Measurements from ENCODE around the gene BCAS3.

DNA sequence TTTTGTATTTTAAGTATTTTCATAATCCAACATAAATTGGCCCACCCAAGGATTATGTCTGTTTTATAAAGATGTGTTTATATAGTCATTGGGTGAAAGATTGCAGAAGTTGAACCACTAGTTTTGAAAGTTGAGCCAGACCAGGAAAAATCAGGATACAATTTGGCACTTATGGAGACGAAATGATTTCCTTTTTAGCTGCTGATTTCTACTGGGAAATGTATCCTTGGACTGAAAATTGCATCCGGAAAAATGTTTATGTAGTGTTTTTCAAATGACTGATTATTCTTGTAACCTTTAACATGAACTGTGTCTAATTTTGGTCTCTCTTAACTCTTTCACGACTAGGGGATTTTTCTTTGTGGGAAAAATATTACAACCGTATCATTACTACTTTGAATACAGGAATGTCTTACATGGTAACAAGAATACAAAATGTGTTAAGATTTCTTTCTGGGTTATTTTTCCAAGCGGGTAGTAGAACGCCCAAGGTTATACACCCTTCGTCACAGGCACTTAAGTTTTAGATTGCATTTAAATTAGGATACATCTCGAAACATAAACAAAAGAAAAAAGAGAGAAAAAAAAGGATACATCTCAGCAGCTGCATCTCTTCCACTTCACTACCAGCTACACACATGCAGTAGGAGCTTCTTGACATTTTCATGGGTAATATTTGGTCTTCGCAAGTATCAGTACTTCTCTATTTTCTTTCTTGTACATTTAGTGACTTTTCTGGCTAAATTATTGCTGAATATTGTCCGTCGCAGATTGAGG is 449.0 kb downstream of the BCAS3 start:
- TF ChIP-seq, protein P1, sequence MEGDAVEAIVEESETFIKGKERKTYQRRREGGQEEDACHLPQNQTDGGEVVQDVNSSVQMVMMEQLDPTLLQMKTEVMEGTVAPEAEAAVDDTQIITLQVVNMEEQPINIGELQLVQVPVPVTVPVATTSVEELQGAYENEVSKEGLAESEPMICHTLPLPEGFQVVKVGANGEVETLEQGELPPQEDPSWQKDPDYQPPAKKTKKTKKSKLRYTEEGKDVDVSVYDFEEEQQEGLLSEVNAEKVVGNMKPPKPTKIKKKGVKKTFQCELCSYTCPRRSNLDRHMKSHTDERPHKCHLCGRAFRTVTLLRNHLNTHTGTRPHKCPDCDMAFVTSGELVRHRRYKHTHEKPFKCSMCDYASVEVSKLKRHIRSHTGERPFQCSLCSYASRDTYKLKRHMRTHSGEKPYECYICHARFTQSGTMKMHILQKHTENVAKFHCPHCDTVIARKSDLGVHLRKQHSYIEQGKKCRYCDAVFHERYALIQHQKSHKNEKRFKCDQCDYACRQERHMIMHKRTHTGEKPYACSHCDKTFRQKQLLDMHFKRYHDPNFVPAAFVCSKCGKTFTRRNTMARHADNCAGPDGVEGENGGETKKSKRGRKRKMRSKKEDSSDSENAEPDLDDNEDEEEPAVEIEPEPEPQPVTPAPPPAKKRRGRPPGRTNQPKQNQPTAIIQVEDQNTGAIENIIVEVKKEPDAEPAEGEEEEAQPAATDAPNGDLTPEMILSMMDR (IDR thresholded peaks at IDR 0.05), result no peak
- TF ChIP-seq ZFX (IDR thresholded peaks at IDR 0.05; ENCODE audit: borderline replicate concordance), result no peak
